Measurements from ENCODE around the gene NAV3. TPM values are rescaled to one million over a fixed set of nuclear protein-coding genes. Genes with fewer than 3 reads are reported as not detected.

The NAV3 gene
- total RNA-seq, 2 donors from 2014 or later: 0.20 to 1.9 TPM

DNA sequence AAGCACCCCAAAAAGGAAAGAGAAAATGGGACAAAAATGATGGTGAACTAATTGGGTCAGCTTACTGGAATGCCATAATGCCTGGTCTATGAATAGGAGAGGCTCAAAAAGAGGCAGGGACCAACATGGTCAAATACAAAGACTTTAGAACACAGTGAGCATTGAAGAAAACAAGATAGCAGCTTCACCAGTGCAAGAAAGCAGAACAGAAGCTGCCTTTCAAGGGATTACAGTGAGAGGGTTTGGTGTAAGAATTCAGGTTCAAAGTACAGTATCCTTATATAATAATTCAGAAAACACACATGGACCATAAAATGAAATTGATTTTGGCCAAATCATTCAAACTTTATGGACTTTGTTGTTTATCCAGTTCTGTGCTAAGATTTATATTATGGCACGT lies 162.1 kb downstream of the NAV3 start:
- WGBS, 2 experiments (ENCODE audit: insufficient coverage in 1 of 2, insufficient read length in 1 of 2): 100% methylated on average over 1 of the region's 1 CpG; no CpG with 5 or more reads in 1 of the 2 experiments
- Histone ChIP-seq H3K9me3 (ENCODE audit: control insufficient read depth, low read length) (no peaks in the 10 kb centered on the region), H3K27me3 (ENCODE audit: control insufficient read depth, insufficient read depth, low read length, poor library complexity, severe bottlenecking) (no peaks in the 10 kb centered on the region), H3K36me3 (ENCODE audit: control insufficient read depth, insufficient read depth, low read length) (no peaks in the 10 kb centered on the region), H3K4me3 (ENCODE audit: low read length) (no peak overlapping the region), H3K4me1 (ENCODE audit: control insufficient read depth, insufficient read depth, low read length) (no peaks in the 10 kb centered on the region), H3K9ac (ENCODE audit: extremely low read depth, low read length, poor library complexity, severe bottlenecking) (no peak overlapping the region), H3K27ac (ENCODE audit: low read depth, low read length) (no peak overlapping the region)
- H3K4me3 Mint-ChIP-seq: no peak overlapping the region
- TF ChIP-seq, protein P1, sequence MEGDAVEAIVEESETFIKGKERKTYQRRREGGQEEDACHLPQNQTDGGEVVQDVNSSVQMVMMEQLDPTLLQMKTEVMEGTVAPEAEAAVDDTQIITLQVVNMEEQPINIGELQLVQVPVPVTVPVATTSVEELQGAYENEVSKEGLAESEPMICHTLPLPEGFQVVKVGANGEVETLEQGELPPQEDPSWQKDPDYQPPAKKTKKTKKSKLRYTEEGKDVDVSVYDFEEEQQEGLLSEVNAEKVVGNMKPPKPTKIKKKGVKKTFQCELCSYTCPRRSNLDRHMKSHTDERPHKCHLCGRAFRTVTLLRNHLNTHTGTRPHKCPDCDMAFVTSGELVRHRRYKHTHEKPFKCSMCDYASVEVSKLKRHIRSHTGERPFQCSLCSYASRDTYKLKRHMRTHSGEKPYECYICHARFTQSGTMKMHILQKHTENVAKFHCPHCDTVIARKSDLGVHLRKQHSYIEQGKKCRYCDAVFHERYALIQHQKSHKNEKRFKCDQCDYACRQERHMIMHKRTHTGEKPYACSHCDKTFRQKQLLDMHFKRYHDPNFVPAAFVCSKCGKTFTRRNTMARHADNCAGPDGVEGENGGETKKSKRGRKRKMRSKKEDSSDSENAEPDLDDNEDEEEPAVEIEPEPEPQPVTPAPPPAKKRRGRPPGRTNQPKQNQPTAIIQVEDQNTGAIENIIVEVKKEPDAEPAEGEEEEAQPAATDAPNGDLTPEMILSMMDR (conservative IDR thresholded peaks at IDR 0.05): no peak
- H3K27ac Mint-ChIP-seq: no peak overlapping the region
- no peaks in the 10 kb centered on the region for H3K27me3 Mint-ChIP-seq (ENCODE audit: insufficient read depth)
- no peaks in the 10 kb centered on the region for H3K4me1 Mint-ChIP-seq
- H3K9me3 Mint-ChIP-seq: peaks cover 3% of the 10 kb centered on the region
- no peak for DNase-seq
- H3K36me3 Mint-ChIP-seq (ENCODE audit: low read depth): no peaks in the 10 kb centered on the region

DNA sequence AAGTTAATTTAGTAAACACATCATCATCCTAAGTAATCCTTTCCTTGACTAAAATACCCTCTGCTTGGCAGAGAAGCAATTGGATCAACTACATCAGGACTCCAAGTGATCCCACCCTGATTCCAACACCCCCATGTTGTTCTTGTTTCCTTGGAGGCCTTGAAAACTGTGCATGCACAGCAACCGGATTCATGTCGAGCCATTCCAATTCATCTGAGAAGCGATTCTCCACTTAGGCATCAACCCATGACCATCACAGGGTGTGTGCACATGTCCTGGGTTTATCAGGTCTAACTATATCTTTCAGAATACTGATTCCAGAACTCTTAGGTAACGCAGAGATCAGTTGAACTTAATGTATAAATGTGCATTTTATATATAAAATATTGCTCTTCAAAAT lies 163.0 kb downstream of the NAV3 start:
- Mint-ChIP-seq H3K4me1 (no peaks in the 10 kb centered on the region), H3K27me3 (ENCODE audit: insufficient read depth) (no peaks in the 10 kb centered on the region), H3K9me3 (peaks cover 3% of the 10 kb centered on the region), H3K36me3 (ENCODE audit: low read depth) (no peaks in the 10 kb centered on the region), H3K4me3 (no peak overlapping the region), H3K27ac (no peak overlapping the region)
- Histone ChIP-seq H3K27ac (ENCODE audit: low read depth, low read length) (no peak overlapping the region), H3K9ac (ENCODE audit: extremely low read depth, low read length, poor library complexity, severe bottlenecking) (no peak overlapping the region), H3K4me1 (ENCODE audit: control insufficient read depth, insufficient read depth, low read length) (no peaks in the 10 kb centered on the region), H3K27me3 (ENCODE audit: control insufficient read depth, insufficient read depth, low read length, poor library complexity, severe bottlenecking) (no peaks in the 10 kb centered on the region), H3K4me3 (ENCODE audit: low read length) (no peak overlapping the region), H3K9me3 (ENCODE audit: control insufficient read depth, low read length) (no peaks in the 10 kb centered on the region), H3K36me3 (ENCODE audit: control insufficient read depth, insufficient read depth, low read length) (no peaks in the 10 kb centered on the region)
- 50 to 54% methylated on average over 2 to 3 of the region's 4 CpGs for WGBS, 2 experiments (ENCODE audit: insufficient coverage in 1 of 2, insufficient read length in 1 of 2)
- DNase-seq: no peak
- TF ChIP-seq, protein P1 (conservative IDR thresholded peaks at IDR 0.05): no peak

DNA sequence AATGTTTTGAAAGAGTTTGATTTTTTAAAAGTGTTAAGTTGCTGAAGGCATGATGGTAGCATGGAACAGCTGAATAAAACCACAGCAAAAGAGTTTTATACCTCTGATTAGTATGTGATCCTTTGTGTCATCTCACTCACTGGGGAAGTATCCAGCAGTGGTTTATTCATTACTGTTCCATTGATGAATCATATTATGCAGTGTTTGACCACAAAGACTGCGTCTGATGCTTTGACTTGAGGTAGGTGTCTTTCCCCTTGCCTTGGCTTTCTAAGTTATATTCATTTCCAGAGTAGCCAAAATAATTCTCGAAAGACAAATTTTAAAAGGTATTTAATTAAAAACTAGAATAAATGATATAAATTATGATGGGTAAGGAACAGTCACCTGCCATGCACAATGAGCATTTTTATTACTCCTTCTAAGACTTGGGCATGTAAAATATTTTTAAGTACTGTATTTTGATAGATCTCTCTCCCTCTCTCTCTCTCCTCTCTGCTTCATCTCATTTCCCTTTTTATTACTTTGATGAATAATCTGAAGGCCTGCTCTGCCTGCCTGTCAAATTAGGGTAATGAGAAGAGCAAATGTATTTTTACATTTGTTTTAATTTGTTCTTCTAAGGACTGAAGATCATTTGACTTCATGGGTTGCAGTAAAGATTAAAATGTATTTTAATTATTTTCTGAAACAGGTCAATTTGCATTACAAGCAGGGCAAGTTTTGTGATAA lies 164.9 kb downstream of the NAV3 start:
- H3K36me3 Mint-ChIP-seq (ENCODE audit: low read depth): no peaks in the 10 kb centered on the region
- Histone ChIP-seq H3K27me3 (ENCODE audit: control insufficient read depth, insufficient read depth, low read length, poor library complexity, severe bottlenecking) (no peaks in the 10 kb centered on the region), H3K4me1 (ENCODE audit: control insufficient read depth, insufficient read depth, low read length) (no peaks in the 10 kb centered on the region), H3K27ac (ENCODE audit: low read depth, low read length) (no peak overlapping the region), H3K9me3 (ENCODE audit: control insufficient read depth, low read length) (no peaks in the 10 kb centered on the region), H3K9ac (ENCODE audit: extremely low read depth, low read length, poor library complexity, severe bottlenecking) (no peak overlapping the region), H3K4me3 (ENCODE audit: low read length) (no peak overlapping the region), H3K36me3 (ENCODE audit: control insufficient read depth, insufficient read depth, low read length) (no peaks in the 10 kb centered on the region)
- no peak overlapping the region for H3K4me3 Mint-ChIP-seq
- no peaks in the 10 kb centered on the region for H3K4me1 Mint-ChIP-seq
- no peak for DNase-seq
- no peaks in the 10 kb centered on the region for H3K27me3 Mint-ChIP-seq (ENCODE audit: insufficient read depth)
- 83% methylated on average over 1 of the region's 2 CpGs; no CpG with 5 or more reads in 1 of the 2 experiments for WGBS, 2 experiments (ENCODE audit: insufficient coverage in 1 of 2, insufficient read length in 1 of 2)
- no peaks in the 10 kb centered on the region for H3K9me3 Mint-ChIP-seq
- no peak overlapping the region for H3K27ac Mint-ChIP-seq
- TF ChIP-seq, protein P1 (conservative IDR thresholded peaks at IDR 0.05): no peak
